ENCODE results near the gene TGFBRAP1. TPM values are rescaled to one million over a fixed set of nuclear protein-coding genes. Genes with fewer than 3 reads are reported as not detected.

TGFBRAP1 gene
- total RNA-seq, 1 experiment from 2014 or later = 16.7 TPM

DNA sequence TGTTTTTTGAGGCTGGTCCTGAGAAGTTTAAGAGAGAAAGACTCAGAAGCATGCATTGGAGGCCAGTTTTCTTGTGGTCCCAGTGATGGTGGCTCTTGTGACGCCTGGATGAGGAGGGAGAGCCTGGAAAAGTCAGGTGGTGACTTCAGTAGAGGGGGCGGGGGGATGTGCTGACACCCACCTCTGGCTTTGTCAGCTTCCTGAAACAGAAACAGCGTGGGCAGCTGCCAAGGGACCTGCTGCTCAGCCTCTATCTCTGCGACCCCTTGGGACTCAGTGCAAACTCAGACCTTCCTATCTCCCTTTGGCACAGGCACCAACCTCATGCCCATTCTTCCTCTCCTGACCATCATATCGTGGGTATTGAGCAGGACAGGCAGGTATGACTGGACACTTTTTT, 6.4 kb downstream of the TGFBRAP1 start:
- no TSS peak for BruUV-seq (replicated peaks)
- CTCF ChIA-PET = no interaction called here
- Histone ChIP-seq H3K4me2 (no peak overlapping the region), H3K4me3 (no peak overlapping the region), H2AFZ (no peak overlapping the region), H3K27ac (no peak overlapping the region), H4K20me1 (ENCODE audit: insufficient read depth) (peaks cover 9% of the 10 kb centered on the region), H3K79me2 (ENCODE audit: low read depth) (peaks cover 67% of the 10 kb centered on the region), H3K9me2 (ENCODE audit: insufficient read depth) (no peaks in the 10 kb centered on the region), H3K4me1 (replicated peaks; ENCODE audit: insufficient read depth) (peaks cover 9% of the 10 kb centered on the region), H3K9me3 (ENCODE audit: insufficient read depth, low read depth) (no peaks in the 10 kb centered on the region), H3K27me3 (ENCODE audit: insufficient read depth, low read depth) (no peaks in the 10 kb centered on the region), H3F3A (ENCODE audit: insufficient read depth, low read depth) (no peaks in the 10 kb centered on the region), H3K36me3 (ENCODE audit: low read depth) (0 out of 2 replicates have a peak, but pooled peaks cover 3% of the 10 kb centered on the region)
- POLR2A ChIA-PET (ENCODE audit: unreplicated experiment) = no interaction called here
- DNase-seq = no peak
- intact Hi-C loops (cut with micrococcal nuclease; ENCODE audit: unreplicated experiment) = no loop called here
- TF ChIP-seq EZH2 (IDR thresholded peaks at IDR 0.05; ENCODE audit: low read depth) (no peak), CTCF (conservative IDR thresholded peaks at IDR 0.05) (no peak)

GRCh38 chr2:105321875-105322646, 7.5 kb downstream of the TGFBRAP1 start:
- H3K4me2 ChIP-seq = no peak overlapping the region
- H3K9me3 ChIP-seq (ENCODE audit: insufficient read depth, low read depth) = no peaks in the 10 kb centered on the region
- peaks cover 9% of the 10 kb centered on the region for H4K20me1 ChIP-seq (ENCODE audit: insufficient read depth)
- 0 out of 2 replicates have a peak, but pooled peaks cover 3% of the 10 kb centered on the region for H3K36me3 ChIP-seq (ENCODE audit: low read depth)
- POLR2A ChIA-PET (ENCODE audit: unreplicated experiment) = no interaction called here
- H3K27ac ChIP-seq = no peak overlapping the region
- no peak overlapping the region for H3K4me3 ChIP-seq
- no TSS peak for BruUV-seq (replicated peaks)
- H3F3A ChIP-seq (ENCODE audit: insufficient read depth, low read depth) = no peaks in the 10 kb centered on the region
- intact Hi-C loops (cut with micrococcal nuclease; ENCODE audit: unreplicated experiment) = no loop called here
- no peaks in the 10 kb centered on the region for H3K27me3 ChIP-seq (ENCODE audit: insufficient read depth, low read depth)
- H2AFZ ChIP-seq = no peak overlapping the region
- no peaks in the 10 kb centered on the region for H3K9me2 ChIP-seq (ENCODE audit: insufficient read depth)
- no peaks in the 10 kb centered on the region for H3K4me1 ChIP-seq (replicated peaks; ENCODE audit: insufficient read depth)
- H3K79me2 ChIP-seq (ENCODE audit: low read depth) = peaks cover 59% of the 10 kb centered on the region
- DNase-seq = no peak
- CTCF ChIA-PET = no interaction called here
- no peak for TF ChIP-seq EZH2 (IDR thresholded peaks at IDR 0.05; ENCODE audit: low read depth)
- no peak for TF ChIP-seq CTCF (conservative IDR thresholded peaks at IDR 0.05)

DNA sequence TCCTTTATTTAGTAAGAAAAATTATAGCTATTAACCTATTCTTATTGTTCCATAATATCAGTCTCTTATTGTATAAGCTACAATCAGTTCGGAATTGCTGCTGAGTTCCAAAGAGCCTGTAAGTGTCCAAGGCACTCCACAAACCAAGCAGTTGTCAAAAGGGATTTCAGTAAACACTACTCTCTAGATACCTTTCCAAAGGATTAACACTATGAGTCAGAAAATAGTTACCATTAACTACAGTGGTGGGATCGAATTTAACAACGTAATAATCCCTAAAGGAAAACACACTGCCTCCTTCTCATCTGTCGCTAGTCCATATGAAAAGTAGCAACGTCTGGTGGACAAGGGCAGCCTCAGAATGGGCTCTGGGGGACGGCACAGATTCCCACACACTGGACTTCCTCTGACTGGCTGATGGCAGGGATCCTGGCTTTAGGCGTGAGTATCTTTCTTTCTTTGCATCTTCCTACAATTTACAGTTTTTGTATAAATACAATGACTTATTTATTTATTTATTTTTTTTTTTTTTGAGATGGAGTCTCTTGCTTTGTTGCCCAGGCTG, 8.8 kb downstream of the TGFBRAP1 start:
- no peaks in the 10 kb centered on the region for H3K9me2 ChIP-seq (ENCODE audit: insufficient read depth)
- H3K27ac ChIP-seq = no peak overlapping the region
- H3K4me2 ChIP-seq = no peak overlapping the region
- DNase-seq = no peak
- H2AFZ ChIP-seq = no peak overlapping the region
- 0 out of 2 replicates have a peak, but pooled peaks cover 3% of the 10 kb centered on the region for H3K36me3 ChIP-seq (ENCODE audit: low read depth)
- H3K4me1 ChIP-seq (replicated peaks; ENCODE audit: insufficient read depth) = no peaks in the 10 kb centered on the region
- intact Hi-C loops (cut with micrococcal nuclease; ENCODE audit: unreplicated experiment) = no loop called here
- ChIA-PET CTCF (no interaction called here), POLR2A (ENCODE audit: unreplicated experiment) (no interaction called here)
- no peaks in the 10 kb centered on the region for H3K27me3 ChIP-seq (ENCODE audit: insufficient read depth, low read depth)
- no TSS peak for BruUV-seq (replicated peaks)
- TF ChIP-seq EZH2 (IDR thresholded peaks at IDR 0.05; ENCODE audit: low read depth) (no peak), CTCF (conservative IDR thresholded peaks at IDR 0.05) (no peak)
- H3K4me3 ChIP-seq = no peak overlapping the region
- H3F3A ChIP-seq (ENCODE audit: insufficient read depth, low read depth) = no peaks in the 10 kb centered on the region
- H4K20me1 ChIP-seq (ENCODE audit: insufficient read depth) = peaks cover 12% of the 10 kb centered on the region
- H3K79me2 ChIP-seq (ENCODE audit: low read depth) = peaks cover 60% of the 10 kb centered on the region
- no peaks in the 10 kb centered on the region for H3K9me3 ChIP-seq (ENCODE audit: insufficient read depth, low read depth)

Measured in PC-9 (cell line).